Adipocyte (in vitro differentiated cells): ENCODE measurements around the gene APP.

Experiments used
- DNase-seq: peaks from one replicate; pipeline ENCODE4 v3.0.0-alpha.2; 2015; ENCODE audit warnings: low read depth
- H3K27me3 ChIP-seq: replicated peaks from 2 replicates; pipeline ENCODE4 v1.7.0; 2013; ENCODE audit warnings: mild to moderate bottlenecking, low read length, moderate library complexity; ENCODE audit not compliant: control insufficient read depth, insufficient read depth
- H3K36me3 ChIP-seq: 2 replicates; pipeline ENCODE4 v1.7.0; 2013; ENCODE audit warnings: low read length, mild to moderate bottlenecking, moderate library complexity; ENCODE audit not compliant: control insufficient read depth, insufficient read depth, severe bottlenecking
- H3K4me1 ChIP-seq: 2 replicates; pipeline ENCODE4 v1.7.0; 2013; ENCODE audit warnings: mild to moderate bottlenecking, low read length, moderate library complexity; ENCODE audit not compliant: control insufficient read depth, insufficient read depth
- H3K4me3 ChIP-seq: 2 replicates; pipeline ENCODE4 v1.7.0; 2013; ENCODE audit warnings: mild to moderate bottlenecking, low read length, moderate library complexity
- H3K9ac ChIP-seq: 2 replicates; pipeline ENCODE4 v1.7.0; 2013; ENCODE audit warnings: mild to moderate bottlenecking, low read length, moderate library complexity
- H3K9me3 ChIP-seq: 2 replicates; pipeline ENCODE4 v1.7.0; 2013; ENCODE audit warnings: mild to moderate bottlenecking, low read length, moderate library complexity; ENCODE audit not compliant: control insufficient read depth

The APP gene

GRCh38 chr21:26125433-26126167 lies 45.0 kb downstream of the APP start:
- Histone ChIP-seq H3K4me3 (no peak overlapping the region), H3K9ac (no peak overlapping the region), H3K9me3 (no peaks in the 10 kb centered on the region), H3K4me1 (peaks cover 37% of the 10 kb centered on the region), H3K27me3 (no peaks in the 10 kb centered on the region), H3K36me3 (no peaks in the 10 kb centered on the region)
- peak; percentile 31 for DNase-seq

- no peaks in the 10 kb centered on the region for H3K27me3 ChIP-seq
- H3K4me1 ChIP-seq = peaks cover 38% of the 10 kb centered on the region
- no peaks in the 10 kb centered on the region for H3K36me3 ChIP-seq
- no peaks in the 10 kb centered on the region for H3K9me3 ChIP-seq
- no peak for DNase-seq
- H3K4me3 ChIP-seq = peak overlapping the region; percentile 44
- no peak overlapping the region for H3K9ac ChIP-seq
Measured at GRCh38 chr21:26124896-26125295, 45.7 kb downstream of the APP start.

DNA sequence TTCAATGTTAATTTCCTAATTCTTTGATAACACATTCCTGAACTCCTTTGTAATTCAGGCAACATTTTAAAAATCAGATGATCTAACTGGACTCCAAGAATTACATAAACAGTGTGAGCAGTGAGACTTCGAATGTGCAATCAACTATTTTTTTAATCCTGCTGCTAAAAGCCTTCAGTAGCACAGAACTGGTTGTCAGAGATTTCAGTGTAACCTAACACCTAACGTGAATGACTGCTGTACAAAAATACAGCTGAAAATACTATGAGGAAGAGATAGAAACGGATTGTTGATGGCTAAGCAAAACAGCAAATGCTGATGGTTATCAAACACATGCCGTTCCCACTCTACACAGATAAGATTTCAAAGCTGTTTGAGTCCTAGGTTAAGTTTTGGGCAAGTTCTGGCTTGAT lies 46.1 kb downstream of the APP start:
- no peak for DNase-seq
- peak overlapping the region; percentile 15 for H3K9ac ChIP-seq
- peaks cover 38% of the 10 kb centered on the region for H3K4me1 ChIP-seq
- no peaks in the 10 kb centered on the region for H3K9me3 ChIP-seq
- H3K36me3 ChIP-seq = no peaks in the 10 kb centered on the region
- peak overlapping the region; percentile 44 for H3K4me3 ChIP-seq
- H3K27me3 ChIP-seq = no peaks in the 10 kb centered on the region

GRCh38 chr21:26123012-26123411 lies 47.6 kb downstream of the APP start:
- Histone ChIP-seq H3K4me3 (no peak overlapping the region), H3K9ac (no peak overlapping the region), H3K27me3 (no peaks in the 10 kb centered on the region), H3K9me3 (no peaks in the 10 kb centered on the region), H3K4me1 (peaks cover 29% of the 10 kb centered on the region), H3K36me3 (no peaks in the 10 kb centered on the region)
- DNase-seq = no peak

DNA sequence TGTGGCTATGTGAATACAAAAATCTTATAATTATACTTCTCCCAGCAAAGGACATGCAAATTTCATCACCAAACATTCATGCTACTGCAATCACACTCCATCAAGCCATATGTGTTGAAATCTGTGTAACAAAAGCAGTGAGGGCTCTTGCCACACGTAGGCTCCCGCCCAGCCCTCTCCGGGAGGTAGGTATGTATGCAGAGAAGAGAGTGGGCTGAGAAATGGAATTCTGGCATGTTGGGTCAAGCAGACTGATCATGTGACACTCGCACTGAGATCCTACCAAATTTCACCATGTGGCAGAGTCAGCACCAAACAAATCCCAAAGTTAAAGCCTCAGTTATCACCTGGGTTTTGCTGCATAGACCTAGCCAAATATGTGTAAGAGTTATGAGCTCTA lies 49.7 kb downstream of the APP start:
- no peaks in the 10 kb centered on the region for H3K9me3 ChIP-seq
- DNase-seq = peak; percentile 34
- no peak overlapping the region for H3K9ac ChIP-seq
- H3K27me3 ChIP-seq = no peaks in the 10 kb centered on the region
- no peak overlapping the region for H3K4me3 ChIP-seq
- peaks cover 28% of the 10 kb centered on the region for H3K4me1 ChIP-seq
- H3K36me3 ChIP-seq = no peaks in the 10 kb centered on the region

- Histone ChIP-seq H3K9ac (no peak overlapping the region), H3K9me3 (no peaks in the 10 kb centered on the region), H3K36me3 (no peaks in the 10 kb centered on the region), H3K4me3 (no peak overlapping the region), H3K4me1 (peaks cover 30% of the 10 kb centered on the region), H3K27me3 (no peaks in the 10 kb centered on the region)
- DNase-seq = no peak
Measured at GRCh38 chr21:26119906-26120305, 50.7 kb downstream of the APP start.

DNA sequence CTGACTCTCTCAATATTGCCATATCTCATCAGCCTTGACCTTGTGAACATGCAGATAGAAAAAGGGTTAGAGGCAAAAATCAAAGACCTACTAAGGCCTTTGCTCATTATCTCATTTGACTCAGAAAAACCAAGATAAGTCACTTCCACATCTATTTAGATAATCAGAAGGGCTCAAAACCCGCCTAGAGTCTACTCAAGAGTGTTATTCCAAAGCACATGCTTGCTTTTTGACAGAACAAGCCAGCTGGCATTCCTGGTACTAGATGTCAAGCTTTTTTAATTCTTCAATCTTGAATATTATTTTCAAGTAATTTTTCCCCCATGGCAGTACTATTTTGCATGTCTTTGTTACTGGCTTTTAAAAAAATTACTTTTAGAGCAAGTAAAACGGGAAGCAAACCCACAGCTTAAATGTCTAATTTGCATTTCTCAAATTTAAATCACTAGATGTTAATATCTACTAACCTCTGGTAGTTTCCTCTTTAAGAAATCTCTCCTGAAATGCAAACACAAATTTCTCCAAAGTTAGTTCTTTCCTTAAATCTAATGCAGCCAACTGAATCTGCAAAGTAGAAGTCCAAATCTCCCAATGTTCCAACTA lies 51.5 kb downstream of the APP start:
- Histone ChIP-seq H3K27me3 (no peaks in the 10 kb centered on the region), H3K4me3 (no peak overlapping the region), H3K4me1 (peaks cover 22% of the 10 kb centered on the region), H3K9me3 (no peaks in the 10 kb centered on the region), H3K9ac (no peak overlapping the region), H3K36me3 (no peaks in the 10 kb centered on the region)
- no peak for DNase-seq

GRCh38 chr21:26117972-26118367 lies 52.6 kb downstream of the APP start:
- no peak overlapping the region for H3K9ac ChIP-seq
- no peaks in the 10 kb centered on the region for H3K36me3 ChIP-seq
- no peak for DNase-seq
- peaks cover 16% of the 10 kb centered on the region for H3K4me1 ChIP-seq
- no peaks in the 10 kb centered on the region for H3K9me3 ChIP-seq
- no peaks in the 10 kb centered on the region for H3K27me3 ChIP-seq
- H3K4me3 ChIP-seq = no peak overlapping the region

DNA sequence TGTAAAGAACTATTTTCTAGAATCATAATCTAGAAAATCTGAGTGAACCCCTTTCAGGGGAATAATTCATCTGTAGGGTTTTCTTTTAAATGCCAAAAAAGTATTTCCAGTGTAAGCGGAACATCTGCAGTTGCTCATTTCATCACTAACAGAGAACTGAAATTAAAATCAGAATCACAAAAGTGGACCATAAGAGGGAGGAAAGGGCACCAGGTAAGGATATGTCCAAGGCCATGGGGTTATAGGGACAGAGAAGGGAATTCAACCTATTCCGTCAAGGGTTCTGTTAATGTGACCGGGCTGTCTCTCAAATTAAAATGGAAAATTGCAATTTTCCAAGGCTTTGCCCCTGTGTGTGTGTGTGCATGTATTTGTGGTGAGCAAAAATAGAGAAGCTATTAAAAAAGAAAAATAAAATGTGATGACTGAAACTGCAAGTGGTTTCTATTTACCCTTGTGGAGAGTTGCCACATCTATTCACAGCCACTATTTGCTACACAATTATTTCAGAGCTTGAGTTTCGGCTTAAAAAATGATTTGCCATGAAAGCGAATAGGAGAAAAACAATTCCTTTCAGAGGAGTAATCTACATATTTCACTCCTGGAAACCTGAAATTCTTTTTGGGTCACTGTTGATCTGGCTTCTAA lies 53.1 kb downstream of the APP start:
- Histone ChIP-seq H3K4me3 (no peak overlapping the region), H3K9ac (no peak overlapping the region), H3K36me3 (no peaks in the 10 kb centered on the region), H3K27me3 (no peaks in the 10 kb centered on the region), H3K9me3 (no peaks in the 10 kb centered on the region), H3K4me1 (peaks cover 16% of the 10 kb centered on the region)
- DNase-seq = no peak

GRCh38 chr21:26116456-26117011 lies 54.0 kb downstream of the APP start:
- Histone ChIP-seq H3K4me3 (peak overlapping the region; percentile 58), H3K27me3 (no peaks in the 10 kb centered on the region), H3K4me1 (peaks cover 16% of the 10 kb centered on the region), H3K9ac (no peak overlapping the region), H3K36me3 (no peaks in the 10 kb centered on the region), H3K9me3 (no peaks in the 10 kb centered on the region)
- peak; percentile 79 for DNase-seq

- Histone ChIP-seq H3K4me3 (peak overlapping the region; percentile 58), H3K9me3 (no peaks in the 10 kb centered on the region), H3K27me3 (no peaks in the 10 kb centered on the region), H3K4me1 (peaks cover 16% of the 10 kb centered on the region), H3K9ac (no peak overlapping the region), H3K36me3 (no peaks in the 10 kb centered on the region)
- DNase-seq = peak; percentile 57
Measured at GRCh38 chr21:26115899-26116298, 54.7 kb downstream of the APP start.
